ENCODE results near the gene AUH. TPM values are rescaled to one million over a fixed set of nuclear protein-coding genes. Genes with fewer than 3 reads are reported as not detected.
A peak's percentile ranks its signal among the peaks of the same experiment; 100 is the strongest.

The AUH gene
- total RNA-seq, 1 donor from 2014 or later, result 14.6 TPM

- peaks cover 17% of the 10 kb centered on the region for H3K4me1 Mint-ChIP-seq (ENCODE audit: unreplicated experiment)
- H3K36me3 Mint-ChIP-seq (ENCODE audit: unreplicated experiment), result peaks cover 3% of the 10 kb centered on the region
- no peak overlapping the region for H3K27ac Mint-ChIP-seq (ENCODE audit: unreplicated experiment)
- TF ChIP-seq CTCF (IDR thresholded peaks at IDR 0.05), result no peak
- H3K27me3 Mint-ChIP-seq (ENCODE audit: unreplicated experiment), result no peaks in the 10 kb centered on the region
- no peak overlapping the region for H3K4me3 Mint-ChIP-seq (ENCODE audit: unreplicated experiment)
- H3K9me3 Mint-ChIP-seq (ENCODE audit: unreplicated experiment), result peaks cover 3% of the 10 kb centered on the region
- peak; percentile 60 for DNase-seq (ENCODE audit: extremely low spot score, unreplicated experiment)
These were observed 176.4 kb downstream of the AUH start for GRCh38 chr9:91185193-91185886.

GRCh38 chr9:91182429-91183225 is 179.1 kb downstream of the AUH start:
- peak; percentile 21 for DNase-seq (ENCODE audit: extremely low spot score, unreplicated experiment)
- Mint-ChIP-seq H3K9me3 (ENCODE audit: unreplicated experiment) (no peaks in the 10 kb centered on the region), H3K4me3 (ENCODE audit: unreplicated experiment) (no peak overlapping the region), H3K27me3 (ENCODE audit: unreplicated experiment) (no peaks in the 10 kb centered on the region), H3K36me3 (ENCODE audit: unreplicated experiment) (no peaks in the 10 kb centered on the region), H3K4me1 (ENCODE audit: unreplicated experiment) (peaks cover 12% of the 10 kb centered on the region), H3K27ac (ENCODE audit: unreplicated experiment) (no peak overlapping the region)
- TF ChIP-seq CTCF (IDR thresholded peaks at IDR 0.05), result no peak

- no peak overlapping the region for H3K4me3 Mint-ChIP-seq (ENCODE audit: unreplicated experiment)
- no peaks in the 10 kb centered on the region for H3K36me3 Mint-ChIP-seq (ENCODE audit: unreplicated experiment)
- no peak for TF ChIP-seq CTCF (IDR thresholded peaks at IDR 0.05)
- peaks cover 1% of the 10 kb centered on the region for H3K4me1 Mint-ChIP-seq (ENCODE audit: unreplicated experiment)
- no peaks in the 10 kb centered on the region for H3K9me3 Mint-ChIP-seq (ENCODE audit: unreplicated experiment)
- peak; percentile 36 for DNase-seq (ENCODE audit: extremely low spot score, unreplicated experiment)
- no peaks in the 10 kb centered on the region for H3K27me3 Mint-ChIP-seq (ENCODE audit: unreplicated experiment)
- no peak overlapping the region for H3K27ac Mint-ChIP-seq (ENCODE audit: unreplicated experiment)
These were observed 180.2 kb downstream of the AUH start for GRCh38 chr9:91181541-91181940.

- Mint-ChIP-seq H3K9me3 (ENCODE audit: unreplicated experiment) (no peaks in the 10 kb centered on the region), H3K27ac (ENCODE audit: unreplicated experiment) (no peak overlapping the region), H3K4me1 (ENCODE audit: unreplicated experiment) (no peaks in the 10 kb centered on the region), H3K4me3 (ENCODE audit: unreplicated experiment) (no peak overlapping the region), H3K27me3 (ENCODE audit: unreplicated experiment) (no peaks in the 10 kb centered on the region), H3K36me3 (ENCODE audit: unreplicated experiment) (no peaks in the 10 kb centered on the region)
- DNase-seq (ENCODE audit: extremely low spot score, unreplicated experiment), result no peak
- no peak for TF ChIP-seq CTCF (IDR thresholded peaks at IDR 0.05)
These were observed 180.8 kb downstream of the AUH start for GRCh38 chr9:91180930-91181268.

GRCh38 chr9:91180240-91180929 is 181.3 kb downstream of the AUH start:
- Mint-ChIP-seq H3K4me1 (ENCODE audit: unreplicated experiment) (no peaks in the 10 kb centered on the region), H3K27me3 (ENCODE audit: unreplicated experiment) (no peaks in the 10 kb centered on the region)
- TF ChIP-seq CTCF (IDR thresholded peaks at IDR 0.05), result no peak

More at GRCh38 chr9:91180240-91180929, 181.3 kb downstream of the AUH start:
- peak; percentile 76 for DNase-seq (ENCODE audit: extremely low spot score, unreplicated experiment)
- no peak overlapping the region for H3K4me3 Mint-ChIP-seq (ENCODE audit: unreplicated experiment)
- no peaks in the 10 kb centered on the region for H3K36me3 Mint-ChIP-seq (ENCODE audit: unreplicated experiment)
- H3K9me3 Mint-ChIP-seq (ENCODE audit: unreplicated experiment), result no peaks in the 10 kb centered on the region
- H3K27ac Mint-ChIP-seq (ENCODE audit: unreplicated experiment), result no peak overlapping the region
